Activated naive CD4-positive, alpha-beta T cell treated with anti-CD3 and anti-CD28 coated beads, Interleukin-2, amount 50 U/mL, for 24 hours (primary cell): ENCODE measurements around the gene TUT7.
"Not testable (repeated sequence)": the region's sequence is repeated elsewhere in the genome, so short reads cannot be mapped to it uniquely, and the experiment has no call there.

Experiments
- H3K27ac Mint-ChIP-seq: one replicate; pipeline ENCODE4 v1.8.0; 2021; ENCODE audit warnings: mild to moderate bottlenecking, mixed read lengths
- H3K27me3 Mint-ChIP-seq: one replicate; pipeline ENCODE4 v1.8.0; 2021; ENCODE audit warnings: mixed read lengths
- H3K36me3 Mint-ChIP-seq: one replicate; pipeline ENCODE4 v1.8.0; 2021; ENCODE audit warnings: mixed read lengths
- H3K4me1 Mint-ChIP-seq: one replicate; pipeline ENCODE4 v1.8.0; 2021; ENCODE audit warnings: mixed read lengths
- H3K4me3 Mint-ChIP-seq: one replicate; pipeline ENCODE4 v1.8.0; 2021; ENCODE audit warnings: mild to moderate bottlenecking, mixed read lengths
- H3K9me3 Mint-ChIP-seq: one replicate; pipeline ENCODE4 v1.8.0; 2021; ENCODE audit warnings: mixed read lengths

Gene TUT7

GRCh38 chr9:86330186-86330585 is 24.0 kb downstream of the TUT7 start:
- Mint-ChIP-seq H3K9me3 (no peaks in the 10 kb centered on the region), H3K27me3 (no peaks in the 10 kb centered on the region), H3K4me3 (no peak overlapping the region), H3K36me3 (peaks cover 35% of the 10 kb centered on the region), H3K27ac (no peak overlapping the region), H3K4me1 (no peaks in the 10 kb centered on the region)

- Mint-ChIP-seq H3K27me3 (no peaks in the 10 kb centered on the region), H3K4me1 (no peaks in the 10 kb centered on the region), H3K36me3 (peaks cover 30% of the 10 kb centered on the region), H3K9me3 (no peaks in the 10 kb centered on the region), H3K27ac (no peak overlapping the region), H3K4me3 (no peak overlapping the region)
Measured at GRCh38 chr9:86329649-86330048, 24.6 kb downstream of the TUT7 start.

- Mint-ChIP-seq H3K4me3 (no peak overlapping the region), H3K27me3 (no peaks in the 10 kb centered on the region), H3K9me3 (no peaks in the 10 kb centered on the region), H3K27ac (no peak overlapping the region), H3K36me3 (peaks cover 25% of the 10 kb centered on the region), H3K4me1 (no peaks in the 10 kb centered on the region)
Measured at GRCh38 chr9:86328156-86328555, 26.1 kb downstream of the TUT7 start.

- no peaks in the 10 kb centered on the region for H3K9me3 Mint-ChIP-seq
Measured at GRCh38 chr9:86326536-86326935, 27.7 kb downstream of the TUT7 start.

GRCh38 chr9:86324901-86325300 is 29.3 kb downstream of the TUT7 start:
- H3K4me1 Mint-ChIP-seq, result no peaks in the 10 kb centered on the region
- H3K36me3 Mint-ChIP-seq, result peaks cover 15% of the 10 kb centered on the region
- H3K4me3 Mint-ChIP-seq, result no peak overlapping the region
- H3K27me3 Mint-ChIP-seq, result no peaks in the 10 kb centered on the region
- no peaks in the 10 kb centered on the region for H3K9me3 Mint-ChIP-seq
- no peak overlapping the region for H3K27ac Mint-ChIP-seq

More at GRCh38 chr9:86326536-86326935, 27.7 kb downstream of the TUT7 start:
- no peaks in the 10 kb centered on the region for H3K27me3 Mint-ChIP-seq
- no peaks in the 10 kb centered on the region for H3K4me1 Mint-ChIP-seq
- peaks cover 17% of the 10 kb centered on the region for H3K36me3 Mint-ChIP-seq
- H3K27ac Mint-ChIP-seq, result no peak overlapping the region
- H3K4me3 Mint-ChIP-seq, result no peak overlapping the region

- Mint-ChIP-seq H3K36me3 (peaks cover 14% of the 10 kb centered on the region), H3K27ac (no peak overlapping the region), H3K4me3 (no peak overlapping the region), H3K27me3 (no peaks in the 10 kb centered on the region), H3K9me3 (no peaks in the 10 kb centered on the region), H3K4me1 (no peaks in the 10 kb centered on the region)
Measured at GRCh38 chr9:86324308-86324707, 29.9 kb downstream of the TUT7 start.

- Mint-ChIP-seq H3K27ac (no peak overlapping the region), H3K36me3 (peaks cover 16% of the 10 kb centered on the region), H3K4me3 (no peak overlapping the region), H3K4me1 (no peaks in the 10 kb centered on the region), H3K9me3 (no peaks in the 10 kb centered on the region), H3K27me3 (no peaks in the 10 kb centered on the region)
Measured at GRCh38 chr9:86322973-86323644, 31.1 kb downstream of the TUT7 start.

GRCh38 chr9:86321373-86321772 is 32.8 kb downstream of the TUT7 start:
- Mint-ChIP-seq H3K27me3 (no peaks in the 10 kb centered on the region), H3K4me3 (no peak overlapping the region), H3K4me1 (no peaks in the 10 kb centered on the region), H3K36me3 (peaks cover 13% of the 10 kb centered on the region), H3K9me3 (no peaks in the 10 kb centered on the region), H3K27ac (no peak overlapping the region)

- Mint-ChIP-seq H3K4me1 (no peaks in the 10 kb centered on the region), H3K4me3 (no peak overlapping the region), H3K27ac (no peak overlapping the region), H3K27me3 (no peaks in the 10 kb centered on the region), H3K36me3 (peaks cover 30% of the 10 kb centered on the region), H3K9me3 (no peaks in the 10 kb centered on the region)
Measured at GRCh38 chr9:86318187-86318586, 36.0 kb downstream of the TUT7 start.

- H3K27me3 Mint-ChIP-seq, result no peaks in the 10 kb centered on the region
- peaks cover 35% of the 10 kb centered on the region for H3K36me3 Mint-ChIP-seq
- H3K4me3 Mint-ChIP-seq, result no peak overlapping the region
- no peaks in the 10 kb centered on the region for H3K4me1 Mint-ChIP-seq
- no peaks in the 10 kb centered on the region for H3K9me3 Mint-ChIP-seq
- no peak overlapping the region for H3K27ac Mint-ChIP-seq
Measured at GRCh38 chr9:86315078-86315477, 39.1 kb downstream of the TUT7 start.

- not testable (repeated sequence) for H3K4me3 Mint-ChIP-seq, H3K4me1 Mint-ChIP-seq, H3K27me3 Mint-ChIP-seq, H3K9me3 Mint-ChIP-seq
- peaks cover 38% of the 10 kb centered on the region for H3K36me3 Mint-ChIP-seq
- H3K27ac Mint-ChIP-seq, result peak overlapping the region; percentile 30
Measured at GRCh38 chr9:86312959-86313358, 41.3 kb downstream of the TUT7 start.

- no peaks in the 10 kb centered on the region for H3K9me3 Mint-ChIP-seq
- H3K36me3 Mint-ChIP-seq, result peaks cover 32% of the 10 kb centered on the region
- H3K4me1 Mint-ChIP-seq, result peaks cover 24% of the 10 kb centered on the region
- no peak overlapping the region for H3K27ac Mint-ChIP-seq
- H3K27me3 Mint-ChIP-seq, result no peaks in the 10 kb centered on the region
- no peak overlapping the region for H3K4me3 Mint-ChIP-seq
Measured at GRCh38 chr9:86308687-86309086, 45.5 kb downstream of the TUT7 start.

- no peaks in the 10 kb centered on the region for H3K27me3 Mint-ChIP-seq
- peaks cover 33% of the 10 kb centered on the region for H3K4me1 Mint-ChIP-seq
- peaks cover 33% of the 10 kb centered on the region for H3K36me3 Mint-ChIP-seq
- H3K4me3 Mint-ChIP-seq, result no peak overlapping the region
- no peaks in the 10 kb centered on the region for H3K9me3 Mint-ChIP-seq
- H3K27ac Mint-ChIP-seq, result peak overlapping the region; percentile 96
Measured at GRCh38 chr9:86304236-86304730, 49.9 kb downstream of the TUT7 start.

- H3K4me3 Mint-ChIP-seq, result peak overlapping the region; percentile 80
- H3K27ac Mint-ChIP-seq, result peak overlapping the region; percentile 96
Measured at GRCh38 chr9:86303316-86303975, 50.8 kb downstream of the TUT7 start.

GRCh38 chr9:86301686-86302085 is 52.5 kb downstream of the TUT7 start:
- peaks cover 33% of the 10 kb centered on the region for H3K4me1 Mint-ChIP-seq
- no peaks in the 10 kb centered on the region for H3K27me3 Mint-ChIP-seq
- no peak overlapping the region for H3K27ac Mint-ChIP-seq
- H3K36me3 Mint-ChIP-seq, result peaks cover 33% of the 10 kb centered on the region
- H3K4me3 Mint-ChIP-seq, result no peak overlapping the region
- no peaks in the 10 kb centered on the region for H3K9me3 Mint-ChIP-seq

More at GRCh38 chr9:86303316-86303975, 50.8 kb downstream of the TUT7 start:
- Mint-ChIP-seq H3K27me3 (no peaks in the 10 kb centered on the region), H3K36me3 (peaks cover 33% of the 10 kb centered on the region), H3K4me1 (peaks cover 33% of the 10 kb centered on the region), H3K9me3 (no peaks in the 10 kb centered on the region)

GRCh38 chr9:86300701-86301100 is 53.5 kb downstream of the TUT7 start:
- Mint-ChIP-seq H3K9me3 (no peaks in the 10 kb centered on the region), H3K27me3 (no peaks in the 10 kb centered on the region), H3K27ac (no peak overlapping the region), H3K4me1 (peaks cover 27% of the 10 kb centered on the region), H3K4me3 (no peak overlapping the region), H3K36me3 (peaks cover 26% of the 10 kb centered on the region)
